Fibroblast of mammary gland (primary cell): ENCODE measurements around the gene DDX51.

Experiments used
- DNase-seq: peaks from one replicate; pipeline ENCODE4 v3.0.0-alpha.2; 2010; ENCODE audit warnings: low read depth
- H3K4me3 ChIP-seq: 2 replicates; pipeline ENCODE4 v1.5.1; 2011; ENCODE audit warnings: low read depth, mild to moderate bottlenecking, low read length, moderate library complexity; ENCODE audit not compliant: control insufficient read depth
- TF ChIP-seq, protein P1 (sequence below): conservative IDR thresholded peaks from 2 replicates; pipeline ENCODE4 v1.5.1; 2011; ENCODE audit warnings: low read depth, low read length, inconsistent platforms; ENCODE audit not compliant: control insufficient read depth, insufficient read depth

The DDX51 gene

DNA sequence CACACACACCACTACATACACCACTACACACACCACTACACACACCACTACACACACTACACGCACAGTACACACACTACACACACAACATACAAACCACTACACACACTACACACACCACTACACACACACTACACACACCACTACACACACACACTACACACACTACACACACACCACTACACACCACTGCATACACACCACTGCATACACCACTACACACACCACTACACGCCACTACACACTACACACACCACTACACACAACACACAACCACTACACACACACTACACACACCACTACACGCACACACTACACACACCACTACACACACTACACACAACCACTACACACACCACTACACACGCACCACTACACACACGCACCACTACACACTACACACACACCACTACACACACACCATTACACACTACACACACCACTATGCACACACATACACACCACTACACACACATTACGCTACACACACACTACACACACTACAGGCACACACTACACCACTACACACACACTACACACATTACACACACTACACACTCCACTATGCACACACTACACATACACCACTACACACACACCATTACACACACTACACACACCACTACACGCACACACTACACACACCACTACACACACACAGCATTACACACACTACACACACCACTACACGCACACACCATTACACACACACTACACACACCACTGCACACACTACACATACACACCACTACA is 12.6 kb upstream of the DDX51 start:
- no peak for DNase-seq
- TF ChIP-seq, protein P1, sequence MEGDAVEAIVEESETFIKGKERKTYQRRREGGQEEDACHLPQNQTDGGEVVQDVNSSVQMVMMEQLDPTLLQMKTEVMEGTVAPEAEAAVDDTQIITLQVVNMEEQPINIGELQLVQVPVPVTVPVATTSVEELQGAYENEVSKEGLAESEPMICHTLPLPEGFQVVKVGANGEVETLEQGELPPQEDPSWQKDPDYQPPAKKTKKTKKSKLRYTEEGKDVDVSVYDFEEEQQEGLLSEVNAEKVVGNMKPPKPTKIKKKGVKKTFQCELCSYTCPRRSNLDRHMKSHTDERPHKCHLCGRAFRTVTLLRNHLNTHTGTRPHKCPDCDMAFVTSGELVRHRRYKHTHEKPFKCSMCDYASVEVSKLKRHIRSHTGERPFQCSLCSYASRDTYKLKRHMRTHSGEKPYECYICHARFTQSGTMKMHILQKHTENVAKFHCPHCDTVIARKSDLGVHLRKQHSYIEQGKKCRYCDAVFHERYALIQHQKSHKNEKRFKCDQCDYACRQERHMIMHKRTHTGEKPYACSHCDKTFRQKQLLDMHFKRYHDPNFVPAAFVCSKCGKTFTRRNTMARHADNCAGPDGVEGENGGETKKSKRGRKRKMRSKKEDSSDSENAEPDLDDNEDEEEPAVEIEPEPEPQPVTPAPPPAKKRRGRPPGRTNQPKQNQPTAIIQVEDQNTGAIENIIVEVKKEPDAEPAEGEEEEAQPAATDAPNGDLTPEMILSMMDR = no peak
- no peak overlapping the region for H3K4me3 ChIP-seq

DNA sequence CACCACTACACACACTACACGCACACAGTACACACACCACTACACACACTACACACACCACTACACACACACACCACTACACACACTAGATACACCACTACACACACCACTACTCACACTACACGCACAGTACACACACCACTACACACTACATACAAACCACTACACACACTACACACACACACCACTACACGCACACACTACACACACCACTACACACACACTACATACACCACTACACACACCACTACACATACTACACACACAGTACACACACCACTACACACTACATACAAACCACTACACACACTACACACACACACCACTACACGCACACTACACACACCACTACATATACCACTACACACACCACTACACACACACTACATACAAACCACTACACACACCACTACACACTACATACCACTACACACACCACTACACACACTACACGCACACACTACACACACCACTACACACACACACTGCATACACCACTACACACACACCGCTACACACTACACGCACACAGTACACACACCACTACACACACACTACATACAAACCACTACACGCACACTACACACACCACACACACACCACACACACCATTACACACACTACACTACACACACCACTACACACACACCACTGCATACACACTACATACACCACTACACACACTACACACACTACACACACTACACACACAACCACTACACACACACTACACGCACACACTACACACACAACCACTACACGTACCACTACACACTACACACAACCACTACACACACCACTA is 11.9 kb upstream of the DDX51 start:
- DNase-seq = no peak
- TF ChIP-seq, protein P1 = no peak
- no peak overlapping the region for H3K4me3 ChIP-seq

DNA sequence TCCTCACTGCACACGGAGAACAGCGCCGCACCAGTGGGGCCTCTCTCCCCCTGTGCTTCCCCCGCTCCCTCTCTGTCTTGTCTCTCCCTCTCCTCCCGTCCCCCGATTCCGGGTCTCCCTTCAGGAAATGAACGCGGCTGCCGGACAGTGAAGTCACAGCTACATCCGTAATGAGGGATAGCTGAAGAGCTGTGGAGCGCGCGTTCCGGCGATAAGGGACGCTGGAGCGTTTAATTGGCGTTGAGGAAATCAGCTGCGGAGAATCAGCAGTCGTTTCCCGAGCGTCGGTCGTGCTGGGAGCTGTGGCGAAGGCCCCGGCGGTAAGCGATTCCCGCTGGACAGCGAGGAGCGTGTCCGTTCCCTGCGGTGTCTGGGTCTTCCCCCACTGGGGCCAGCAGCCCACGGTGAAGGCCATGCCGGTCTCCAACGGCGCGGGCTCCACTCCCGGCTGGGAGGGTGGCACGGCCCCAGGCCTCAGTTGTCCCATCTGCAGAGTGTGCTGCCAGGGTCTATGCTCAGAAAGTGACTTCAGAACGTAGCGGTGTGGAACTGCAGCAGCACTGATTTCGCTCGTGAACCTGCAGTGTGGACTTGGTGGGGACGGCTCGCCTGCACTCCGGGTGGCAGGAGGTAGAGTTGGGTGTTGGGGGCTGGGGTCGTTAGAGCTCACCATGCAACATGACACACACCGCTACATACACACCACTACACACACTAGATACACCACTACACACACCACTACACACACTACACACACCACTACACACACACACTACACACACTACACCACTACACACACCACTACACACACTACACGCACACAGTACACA is 11.0 kb upstream of the DDX51 start:
- H3K4me3 ChIP-seq = no peak overlapping the region
- TF ChIP-seq, protein P1 = no peak
- DNase-seq = no peak

- H3K4me3 ChIP-seq = no peak overlapping the region
- TF ChIP-seq, protein P1 = no peak
- DNase-seq = no peak
These were observed 10.2 kb upstream of the DDX51 start for GRCh38 chr12:132154341-132154761.

DNA sequence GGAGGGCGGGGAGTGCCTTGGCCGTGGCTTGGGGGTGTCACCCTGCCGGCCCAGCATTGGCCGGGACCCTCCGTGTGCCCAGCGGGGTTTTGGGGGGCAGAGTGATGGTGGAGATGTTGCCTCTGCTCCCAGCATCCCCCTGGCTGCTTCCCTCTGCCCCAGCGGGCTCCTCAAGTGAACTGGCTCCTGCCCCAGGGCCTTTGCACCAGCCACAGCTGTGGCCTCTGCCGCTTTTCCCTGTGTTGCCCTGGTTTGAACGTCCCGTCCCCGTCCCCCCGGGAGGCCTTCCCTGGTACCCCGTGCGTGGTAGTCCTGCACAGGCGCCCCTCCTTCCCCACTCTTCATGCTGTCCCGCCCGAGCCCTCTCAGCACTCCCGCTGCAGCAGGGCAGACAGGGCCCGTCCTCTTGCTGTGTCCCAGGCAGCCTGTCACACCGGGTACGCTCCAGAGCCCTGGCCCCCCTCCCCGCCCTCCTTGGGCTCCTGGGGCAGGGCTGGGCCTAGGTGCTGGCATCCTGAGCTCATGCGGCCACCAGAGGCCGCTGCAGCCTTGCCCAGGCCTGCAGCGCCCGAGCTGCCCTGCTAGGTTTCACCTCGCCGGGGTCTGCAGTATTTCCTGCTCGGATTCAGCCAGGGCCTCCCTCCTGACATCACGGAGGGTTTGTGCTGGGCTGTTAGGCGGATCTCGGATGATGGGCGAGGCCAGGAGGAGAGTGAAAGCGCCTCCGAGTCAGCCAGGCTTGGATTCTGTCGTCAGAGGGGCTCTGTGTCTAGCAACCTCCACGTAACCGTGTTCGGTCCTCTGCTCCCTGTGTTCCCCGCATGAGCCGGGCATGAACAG is 9.6 kb upstream of the DDX51 start:
- H3K4me3 ChIP-seq = no peak overlapping the region
- TF ChIP-seq, protein P1 = peak; percentile 81
- peak; percentile 68 for DNase-seq

DNA sequence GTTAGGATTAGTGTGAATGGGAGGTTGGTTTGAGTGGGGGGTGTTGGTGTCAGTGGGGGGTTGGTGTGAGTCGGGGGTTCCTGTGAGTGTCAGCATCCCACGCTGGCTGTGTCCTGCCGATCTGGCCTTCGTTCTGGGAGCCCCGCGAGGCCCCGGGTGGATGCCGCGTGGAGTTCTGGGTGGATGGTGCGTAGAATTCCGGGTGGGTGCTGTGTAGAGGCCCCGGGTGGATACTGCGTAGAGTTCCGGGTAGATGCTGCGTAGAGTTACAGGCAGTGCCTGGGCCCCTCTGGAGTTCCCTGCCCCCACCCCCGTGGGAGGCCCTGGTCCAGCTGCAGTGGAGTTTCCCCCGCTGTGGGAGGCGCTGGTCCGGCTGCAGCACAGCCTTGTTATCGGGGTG is 8.8 kb upstream of the DDX51 start:
- H3K4me3 ChIP-seq = no peak overlapping the region
- TF ChIP-seq, protein P1 = no peak
- DNase-seq = no peak
